HG03575 (cell line): Measurements from ENCODE around the gene ASGR1.
"Not testable (repeated sequence)": the region's sequence is repeated elsewhere in the genome, so short reads cannot be mapped to it uniquely, and the experiment has no call there.

Experiments used
- ATAC-seq: cut with Tn5 transposase; IDR thresholded peaks from one replicate; pipeline ENCODE4 v1.9.1; 2021; ENCODE audit not compliant: unreplicated experiment, insufficient number of reproducible peaks, low FRiP score; ENCODE audit errors: extremely low read depth

ASGR1 gene

GRCh38 chr17:7173687-7174602 lies 5.2 kb downstream of the ASGR1 start:
- ATAC-seq = no peak

GRCh38 chr17:7172522-7173191 lies 6.5 kb downstream of the ASGR1 start:
- ATAC-seq = not testable (repeated sequence)

DNA sequence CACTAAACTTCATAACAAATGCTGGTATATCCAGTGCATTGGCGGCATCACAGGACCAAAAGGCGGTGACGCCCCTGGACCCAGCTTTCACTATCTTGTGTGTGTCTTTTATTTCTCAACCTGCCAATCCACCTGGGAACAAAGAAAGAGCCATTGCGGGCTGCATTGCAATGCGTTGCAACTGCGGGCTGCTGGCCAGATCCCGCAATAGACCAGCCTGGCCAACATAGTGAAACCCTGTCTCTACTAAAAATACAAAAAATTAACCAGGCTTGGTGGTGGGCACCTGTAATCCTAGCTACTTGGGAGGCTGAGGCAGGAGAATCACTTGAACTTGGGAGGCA lies 9.6 kb downstream of the ASGR1 start:
- not testable (repeated sequence) for ATAC-seq

- not testable (repeated sequence) for ATAC-seq
These were observed 10.2 kb downstream of the ASGR1 start for GRCh38 chr17:7168841-7169564.

- no peak for ATAC-seq
These were observed 11.3 kb downstream of the ASGR1 start for GRCh38 chr17:7167832-7168231.

- no peak for ATAC-seq
These were observed 12.3 kb downstream of the ASGR1 start for GRCh38 chr17:7166873-7167272.

- ATAC-seq = not testable (repeated sequence)
These were observed 19.6 kb downstream of the ASGR1 start for GRCh38 chr17:7159571-7159970.

- not testable (repeated sequence) for ATAC-seq
These were observed 20.7 kb downstream of the ASGR1 start for GRCh38 chr17:7158424-7158823.

GRCh38 chr17:7156342-7156940 lies 22.7 kb downstream of the ASGR1 start:
- no peak for ATAC-seq

DNA sequence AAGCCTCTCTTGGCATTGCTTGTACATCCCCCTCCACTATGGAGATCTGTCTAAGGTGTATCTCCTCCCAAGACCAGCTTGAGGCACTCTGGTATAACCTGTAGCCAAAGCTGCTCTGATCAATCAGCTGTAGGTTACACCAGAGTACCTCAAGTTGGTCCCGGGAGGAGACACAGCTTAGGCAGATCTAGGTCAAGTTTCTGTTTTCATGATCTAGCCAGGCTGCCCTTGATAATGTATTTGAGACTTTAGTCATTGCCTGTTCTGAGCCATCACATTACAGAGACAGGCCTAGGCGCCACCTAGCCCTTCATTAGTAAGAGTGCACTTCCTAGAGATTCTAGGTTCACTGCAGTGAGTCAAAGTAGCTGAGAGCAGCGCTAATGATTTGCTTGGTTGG lies 31.4 kb downstream of the ASGR1 start:
- ATAC-seq = no peak

DNA sequence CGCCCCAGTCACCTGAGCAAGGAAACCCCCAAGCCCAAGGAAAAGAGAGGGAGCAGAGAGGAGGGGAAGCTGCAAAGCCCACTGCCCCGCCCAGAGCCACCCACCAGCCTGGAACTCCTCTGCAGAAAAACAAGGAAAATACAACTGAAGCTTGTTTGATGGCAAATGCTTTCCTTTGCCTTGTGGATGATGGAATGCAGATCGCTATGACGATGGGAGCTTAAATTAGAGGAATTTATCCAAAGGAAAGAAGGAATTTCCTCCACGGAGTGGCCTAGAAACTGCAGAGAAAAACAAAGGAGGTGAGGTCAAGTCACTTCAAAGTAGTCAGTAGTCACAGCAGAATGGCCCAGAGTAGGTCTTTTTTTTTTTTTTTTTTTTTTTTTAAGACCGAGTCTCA lies 33.1 kb downstream of the ASGR1 start:
- no peak for ATAC-seq

DNA sequence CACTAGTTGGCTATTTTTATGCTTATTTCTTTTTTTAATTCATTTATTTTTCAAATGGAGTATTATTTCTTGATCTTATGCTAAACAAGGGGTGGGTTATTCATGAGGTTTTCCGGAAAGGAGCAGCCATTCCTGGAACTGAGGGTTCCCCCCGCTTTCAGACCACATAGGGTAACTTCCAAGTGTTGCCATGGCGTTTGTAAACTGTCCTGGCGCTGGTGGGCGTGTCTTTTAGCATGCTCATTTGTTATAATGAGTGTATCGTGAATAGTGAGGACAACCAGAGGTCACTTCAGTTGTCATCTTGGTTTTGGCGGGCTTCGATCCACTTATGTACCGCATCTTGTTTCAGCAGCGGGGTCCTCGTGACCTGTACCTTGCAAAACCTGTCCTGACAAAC lies 35.0 kb downstream of the ASGR1 start:
- no peak for ATAC-seq

- ATAC-seq = no peak
These were observed 37.3 kb downstream of the ASGR1 start for GRCh38 chr17:7141824-7142223.

DNA sequence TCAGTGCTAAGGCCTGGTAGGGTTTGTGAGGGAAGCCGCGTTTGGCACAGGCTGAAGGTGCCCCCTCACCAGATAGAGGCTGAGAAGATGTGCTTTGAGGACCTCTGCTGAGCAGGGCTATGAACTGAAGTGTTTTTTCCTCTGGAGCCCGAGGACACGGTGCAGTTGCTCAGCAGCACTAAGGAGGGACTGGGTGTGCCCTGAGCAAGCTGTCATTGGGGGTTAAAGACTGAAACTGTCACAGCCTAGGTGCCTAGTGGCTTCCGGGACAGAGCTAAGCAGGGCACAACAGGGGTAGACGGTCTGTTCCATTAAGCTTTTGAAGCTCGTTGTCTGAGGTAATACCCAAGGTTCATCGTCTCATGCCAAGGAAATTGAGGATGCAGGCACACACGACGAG lies 39.8 kb downstream of the ASGR1 start:
- ATAC-seq = no peak

- ATAC-seq = no peak
These were observed 40.3 kb downstream of the ASGR1 start for GRCh38 chr17:7138800-7139381.

DNA sequence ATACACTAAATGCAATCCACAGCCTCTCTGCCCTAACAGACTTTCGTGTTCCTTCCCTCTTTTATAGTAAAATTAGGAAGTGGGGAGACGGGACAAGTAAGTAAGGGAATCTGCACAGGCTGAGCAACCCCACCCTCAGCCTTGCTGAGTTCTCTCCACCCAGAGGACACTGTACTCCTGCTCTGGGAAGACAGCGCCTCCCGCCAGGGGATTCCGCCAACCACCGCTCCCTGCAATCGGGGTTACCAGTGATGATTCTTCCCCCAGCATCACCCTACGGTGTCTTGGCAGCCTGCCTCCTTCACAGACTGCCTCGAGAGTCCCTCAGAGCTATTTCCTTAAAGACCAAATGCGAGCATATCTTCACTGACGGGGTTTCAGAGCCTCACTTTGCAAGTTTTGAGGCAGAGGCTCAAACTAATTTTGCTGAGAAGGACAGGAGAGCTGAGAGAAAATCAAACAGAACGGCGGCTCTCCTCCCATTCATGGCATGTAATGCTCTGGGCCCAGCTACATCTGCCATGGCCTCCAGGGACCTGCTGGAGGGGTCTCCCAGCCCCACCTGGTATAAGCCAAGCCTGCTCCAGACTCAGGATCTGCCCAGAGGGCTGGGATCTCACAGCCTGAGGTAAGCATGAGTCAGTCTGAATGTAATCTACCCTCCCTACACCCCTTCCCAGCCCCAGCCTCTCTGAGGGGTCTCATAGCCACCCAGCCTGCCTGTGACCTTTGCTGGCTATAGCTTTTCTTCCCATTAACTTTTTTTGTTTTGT lies 41.8 kb downstream of the ASGR1 start:
- no peak for ATAC-seq

- ATAC-seq = no peak
These were observed 42.8 kb downstream of the ASGR1 start for GRCh38 chr17:7136266-7136877.

GRCh38 chr17:7133916-7134315 lies 45.3 kb downstream of the ASGR1 start:
- ATAC-seq = no peak
